Stimulated activated CD4-positive, alpha-beta T cell treated with anti-CD3 and anti-CD28 coated beads, Interleukin-1b, Interleukin-23, amount 100 ng/mL, for 1 hour (primary cell): ENCODE data around the gene GPR37L1.

ENCODE experiments used
- DNase-seq, 2 donors: peaks; one replicate each; pipeline ENCODE4 v3.0.0-alpha.2; 2020; ENCODE audit warnings: low read depth in 2 of 2

Gene GPR37L1, protein sequence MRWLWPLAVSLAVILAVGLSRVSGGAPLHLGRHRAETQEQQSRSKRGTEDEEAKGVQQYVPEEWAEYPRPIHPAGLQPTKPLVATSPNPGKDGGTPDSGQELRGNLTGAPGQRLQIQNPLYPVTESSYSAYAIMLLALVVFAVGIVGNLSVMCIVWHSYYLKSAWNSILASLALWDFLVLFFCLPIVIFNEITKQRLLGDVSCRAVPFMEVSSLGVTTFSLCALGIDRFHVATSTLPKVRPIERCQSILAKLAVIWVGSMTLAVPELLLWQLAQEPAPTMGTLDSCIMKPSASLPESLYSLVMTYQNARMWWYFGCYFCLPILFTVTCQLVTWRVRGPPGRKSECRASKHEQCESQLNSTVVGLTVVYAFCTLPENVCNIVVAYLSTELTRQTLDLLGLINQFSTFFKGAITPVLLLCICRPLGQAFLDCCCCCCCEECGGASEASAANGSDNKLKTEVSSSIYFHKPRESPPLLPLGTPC

DNA sequence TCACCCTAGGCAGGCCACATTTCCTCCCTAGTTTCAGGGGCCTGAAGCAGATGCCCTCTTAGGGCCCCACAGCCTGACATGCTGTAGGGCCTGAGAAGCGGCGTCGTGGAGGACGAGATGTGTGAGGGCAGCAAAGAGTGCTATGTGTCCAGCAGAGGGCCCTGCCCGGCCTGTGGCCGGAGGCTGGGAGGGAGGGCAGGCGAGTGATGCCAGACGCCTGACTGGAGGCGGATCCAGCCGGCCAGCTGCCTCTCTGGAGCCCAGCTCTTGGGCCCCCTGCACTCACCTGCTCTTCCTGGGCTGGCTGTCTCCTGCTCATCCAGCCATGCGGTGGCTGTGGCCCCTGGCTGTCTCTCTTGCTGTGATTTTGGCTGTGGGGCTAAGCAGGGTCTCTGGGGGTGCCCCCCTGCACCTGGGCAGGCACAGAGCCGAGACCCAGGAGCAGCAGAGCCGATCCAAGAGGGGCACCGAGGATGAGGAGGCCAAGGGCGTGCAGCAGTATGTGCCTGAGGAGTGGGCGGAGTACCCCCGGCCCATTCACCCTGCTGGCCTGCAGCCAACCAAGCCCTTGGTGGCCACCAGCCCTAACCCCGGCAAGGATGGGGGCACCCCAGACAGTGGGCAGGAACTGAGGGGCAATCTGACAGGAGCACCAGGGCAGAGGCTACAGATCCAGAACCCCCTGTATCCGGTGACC is at the start of gene GPR37L1:
Gene GPR37L1 (plus strand): TSS at position 279 of the 697 bp plus-strand sequence. CDS start 47 bp downstream, at position 326.
- DNase-seq, result no peak

DNA sequence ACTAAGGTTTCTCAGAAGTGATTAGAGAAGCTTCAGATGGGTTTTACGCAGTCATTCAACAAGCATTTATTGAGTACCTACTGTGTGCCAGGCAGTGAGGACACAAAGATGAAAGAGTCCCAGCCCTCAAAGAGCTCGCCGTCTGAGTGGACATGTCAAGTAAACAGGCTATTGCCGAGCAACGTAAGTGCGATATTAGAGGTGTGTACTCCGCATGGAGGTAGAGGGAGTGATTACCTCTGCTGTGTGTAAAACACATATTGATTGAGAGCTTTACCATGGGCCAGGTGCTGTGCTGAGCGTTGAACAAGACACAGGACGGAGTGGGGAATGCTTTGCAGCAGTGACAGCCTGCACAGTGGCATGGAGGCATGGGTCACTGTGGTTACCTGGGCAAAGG is 49.5 kb upstream of the GPR37L1 start:
- no peak for DNase-seq

DNA sequence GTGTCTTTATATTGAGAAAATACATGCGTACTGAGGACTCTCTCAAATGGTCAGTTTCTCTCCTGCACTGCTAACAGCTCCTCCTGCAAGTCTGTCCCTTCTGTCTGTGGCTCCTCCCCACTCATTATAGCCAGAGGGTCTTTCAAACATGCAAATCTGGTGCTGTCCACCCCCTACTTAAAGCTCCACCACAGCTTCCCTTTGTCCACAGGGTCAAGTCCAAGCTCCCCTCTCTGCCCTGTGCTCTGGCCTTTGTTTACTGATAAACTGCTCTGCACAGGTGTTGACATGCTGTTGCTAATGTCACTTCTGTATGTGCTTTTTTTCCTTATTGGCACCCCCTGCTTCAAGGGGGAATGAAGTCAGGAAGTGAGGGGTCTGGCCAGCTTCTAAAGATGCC is 47.7 kb upstream of the GPR37L1 start:
- DNase-seq, result no peak

DNA sequence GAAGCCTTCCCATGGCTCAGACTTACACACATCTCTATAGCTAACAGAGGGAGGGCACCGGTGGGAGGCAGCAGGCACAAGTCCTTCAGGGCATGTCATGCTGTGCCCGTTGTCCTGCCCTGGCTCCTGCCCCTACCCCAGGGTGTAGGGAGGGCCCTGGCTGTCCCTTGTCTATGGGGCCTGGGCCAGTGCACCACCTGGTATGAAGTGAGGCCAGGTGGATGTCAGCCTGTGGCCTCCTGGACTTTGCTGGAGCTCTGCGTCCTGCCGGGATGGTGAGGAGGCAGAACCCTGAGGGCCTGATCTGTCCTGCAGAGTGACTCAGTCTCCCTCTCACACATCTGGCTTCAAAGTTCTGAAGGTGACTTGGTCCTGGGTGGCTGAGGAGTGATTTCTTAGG is 47.3 kb upstream of the GPR37L1 start:
- DNase-seq, result no peak

DNA sequence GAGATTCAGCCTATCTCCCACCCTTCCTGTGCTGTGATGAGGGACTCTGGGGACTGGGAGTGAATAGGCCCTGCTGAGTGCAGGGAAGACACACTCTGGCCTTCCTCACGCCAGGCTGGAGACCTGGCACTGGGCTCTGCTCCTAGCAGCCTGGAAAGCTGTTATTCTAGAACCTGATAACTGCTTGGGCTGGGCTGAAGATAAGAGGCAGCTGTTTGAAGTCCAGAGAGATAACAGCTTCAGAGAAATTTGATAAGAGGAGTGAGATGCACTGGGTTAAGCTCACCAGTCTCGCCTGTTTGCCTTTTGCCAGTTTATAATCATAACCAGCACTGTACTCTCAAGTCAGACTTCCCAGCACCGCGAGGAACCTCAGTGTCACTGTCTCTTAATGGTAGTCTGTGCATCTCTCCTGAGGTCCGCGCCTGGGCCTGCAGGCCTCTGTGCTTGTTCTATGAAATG is 46.6 kb upstream of the GPR37L1 start:
- no peak for DNase-seq

DNA sequence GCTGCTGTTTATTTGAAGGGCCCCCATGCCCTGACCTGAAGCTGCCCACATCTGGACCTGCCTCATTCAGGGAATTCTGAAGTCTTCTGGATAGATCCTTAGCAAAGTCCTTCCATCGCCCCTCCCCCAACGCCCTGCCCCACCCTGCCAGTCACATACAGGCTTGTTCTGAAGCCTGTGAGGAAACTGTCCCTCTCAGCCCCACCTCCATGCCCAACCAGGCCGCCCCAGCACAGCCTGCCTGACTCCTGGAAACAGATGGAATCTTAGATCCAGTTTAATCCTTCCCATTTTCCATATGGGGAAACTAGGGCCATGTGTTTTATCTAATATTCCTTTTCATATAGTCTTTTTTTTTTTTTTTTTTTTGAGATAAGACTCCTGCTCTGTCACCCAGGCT is 44.5 kb upstream of the GPR37L1 start:
- no peak for DNase-seq

DNA sequence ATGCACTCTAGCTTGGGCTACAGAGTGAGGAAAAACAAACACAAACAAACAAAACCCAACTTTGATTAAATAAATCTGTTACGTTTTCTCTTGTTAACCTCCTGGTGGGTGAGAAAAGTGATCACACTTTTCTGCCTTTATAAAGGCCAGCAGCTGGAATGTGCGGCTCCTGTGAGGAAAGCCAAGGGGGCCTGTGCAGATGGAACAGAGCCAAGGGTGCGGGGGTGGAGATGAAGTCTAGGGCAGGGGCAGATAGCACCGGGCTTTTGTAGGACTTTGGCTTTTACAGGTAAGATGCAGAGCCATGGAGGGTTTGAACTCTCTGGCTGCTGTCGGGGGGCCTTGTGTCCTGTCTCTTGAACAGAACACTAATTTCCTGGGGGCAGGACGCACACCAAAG is 40.7 kb upstream of the GPR37L1 start:
- no peak for DNase-seq

DNA sequence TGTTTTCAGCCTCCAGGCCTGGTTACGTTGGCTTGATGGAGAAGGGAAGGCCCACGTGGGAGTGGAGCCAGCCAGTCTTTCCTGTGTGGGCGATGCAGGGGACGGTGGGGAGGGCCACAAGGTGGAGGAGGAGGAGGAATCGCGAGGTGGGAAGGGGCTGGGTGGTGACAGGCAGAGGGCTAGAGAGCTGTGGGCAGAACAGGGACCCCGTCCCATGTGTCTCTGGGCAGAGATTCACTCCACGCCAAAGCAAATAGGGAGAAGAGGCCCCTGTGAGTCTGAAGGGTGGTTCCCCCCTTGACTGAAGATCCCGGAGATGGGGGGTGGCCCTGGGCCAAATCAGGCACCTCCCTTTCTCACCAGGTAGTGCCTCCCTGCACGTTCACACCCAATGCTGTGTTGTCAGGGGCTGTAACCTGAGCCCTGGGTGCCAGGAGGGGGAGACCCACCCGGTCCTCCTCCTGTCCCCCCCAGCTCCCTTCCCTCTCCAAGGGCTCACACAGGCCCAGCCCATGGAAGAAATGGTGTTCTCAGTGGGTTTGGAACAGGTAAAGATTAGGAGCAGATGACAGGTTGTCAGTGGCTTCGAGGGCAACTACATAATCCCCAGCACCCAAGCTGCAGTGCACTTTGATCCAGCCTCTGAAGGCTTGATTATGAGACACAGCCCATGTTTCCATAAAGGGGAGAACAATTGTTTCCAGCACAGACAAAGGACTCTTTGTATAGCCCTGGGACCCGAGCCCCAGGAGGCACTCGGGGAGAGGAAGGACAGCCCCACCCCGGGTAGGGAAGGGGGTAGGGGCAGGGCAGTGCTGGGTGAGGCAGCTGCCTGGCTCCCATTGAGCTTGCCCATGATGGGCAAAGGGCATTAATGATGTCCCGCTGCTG is 37.7 kb upstream of the GPR37L1 start:
- DNase-seq, result no peak

DNA sequence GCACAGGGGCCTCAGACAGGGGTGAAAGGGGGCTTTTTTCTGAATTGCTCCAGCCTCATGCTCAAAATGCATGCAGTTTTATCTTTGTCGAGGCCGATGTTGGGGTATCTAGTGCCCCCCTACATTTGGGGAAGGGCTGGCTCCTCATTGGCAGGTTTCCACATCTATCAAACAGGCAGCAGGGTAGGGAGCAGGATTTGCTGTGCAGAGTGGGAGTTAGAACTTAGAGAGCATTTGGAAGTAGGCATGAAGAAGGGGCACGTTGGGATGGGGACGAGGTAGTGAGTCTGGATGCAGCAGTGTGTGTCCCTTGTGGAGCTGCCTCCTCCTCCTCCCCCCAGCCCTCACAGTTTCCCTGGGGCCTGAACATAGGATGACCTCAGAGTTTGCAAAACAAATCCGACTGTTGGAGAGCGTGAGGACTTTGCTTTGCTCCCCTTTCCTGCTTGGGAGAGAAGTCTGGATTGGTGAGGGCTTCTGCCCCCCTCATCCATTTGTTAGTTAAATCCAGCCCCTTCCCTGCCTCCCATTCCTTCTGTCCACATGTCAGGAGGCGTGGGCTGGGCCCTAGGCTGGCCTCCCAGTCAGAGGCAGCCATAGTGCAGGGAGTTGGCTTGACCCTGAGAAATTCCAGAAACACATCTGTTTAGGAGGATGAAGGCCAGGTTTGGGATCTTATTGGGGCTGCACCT is 36.9 kb upstream of the GPR37L1 start:
- DNase-seq, result no peak

DNA sequence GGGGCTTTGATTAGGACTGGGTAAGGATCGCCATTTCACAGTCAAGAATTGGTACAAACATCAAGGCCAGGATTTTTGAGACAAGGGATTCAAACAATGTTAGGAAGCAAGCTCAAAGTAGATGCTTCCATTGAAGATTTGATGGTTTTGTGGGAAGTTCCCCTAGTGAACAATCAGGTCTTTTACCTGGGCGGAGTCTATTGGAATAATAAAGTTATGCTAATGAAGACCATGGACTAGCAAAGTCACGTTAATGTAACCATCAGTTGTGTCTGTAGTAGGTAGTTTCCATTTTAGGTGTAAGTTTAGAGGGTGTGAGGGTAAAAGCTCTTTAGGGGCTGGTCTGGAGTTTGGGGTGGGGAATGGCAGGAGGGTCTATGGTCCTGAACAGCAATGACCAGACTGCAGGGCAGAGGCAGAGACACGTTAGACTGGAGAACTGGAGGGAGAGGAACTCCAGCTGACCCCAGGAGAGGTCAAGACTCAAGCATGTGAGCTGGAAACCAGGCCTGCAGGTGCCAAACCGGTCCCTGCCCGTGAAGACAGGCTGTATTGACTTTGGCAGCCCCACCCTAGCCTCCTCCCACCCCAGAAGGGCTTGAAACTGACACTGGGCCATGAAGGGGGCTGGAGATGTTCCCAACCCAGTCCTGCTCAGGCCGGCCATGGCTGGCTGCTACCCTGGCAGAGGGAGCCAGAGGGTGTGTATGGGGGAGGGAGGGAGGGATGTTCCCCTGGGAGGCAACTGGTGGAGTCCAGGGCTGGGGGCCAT is 36.0 kb upstream of the GPR37L1 start:
- DNase-seq, result no peak

DNA sequence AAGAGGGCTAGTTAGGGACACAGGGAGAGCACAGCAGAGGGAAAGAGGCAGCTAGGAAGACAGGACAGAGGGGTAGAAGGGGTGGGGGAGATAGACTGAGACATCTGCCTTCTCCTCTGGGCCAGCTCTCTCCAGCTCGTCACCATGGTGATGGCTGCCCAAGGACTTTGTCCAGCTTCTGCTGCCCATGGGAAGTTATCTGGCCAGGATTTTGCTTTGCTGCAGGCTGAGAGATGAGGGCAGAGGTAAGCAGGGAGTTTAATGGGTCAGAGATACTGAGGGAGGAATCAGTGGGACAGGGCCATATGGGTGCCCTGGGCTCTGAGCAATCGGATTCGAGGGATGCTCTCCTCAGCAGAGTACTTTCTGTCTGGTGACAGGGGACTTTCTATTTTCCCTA is 34.5 kb upstream of the GPR37L1 start:
- no peak for DNase-seq

DNA sequence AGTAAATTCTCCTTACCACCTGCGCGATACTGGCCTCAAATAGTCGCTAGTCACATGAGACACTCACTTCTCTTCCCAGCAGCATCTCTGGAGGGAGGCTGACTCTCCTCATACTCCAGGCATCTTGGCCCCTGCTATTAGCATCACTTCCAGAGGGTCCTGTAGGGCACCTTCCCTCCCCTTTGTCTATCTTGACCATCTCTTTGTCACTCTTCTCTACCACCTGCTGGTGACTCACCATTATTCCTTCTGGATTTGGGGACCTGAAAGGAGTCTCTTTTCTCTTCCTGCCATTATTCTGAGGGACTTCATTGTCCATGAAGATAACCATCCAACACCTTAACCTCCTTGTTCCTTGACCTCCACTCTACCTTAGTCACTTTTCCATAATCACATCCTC is 31.7 kb upstream of the GPR37L1 start:
- DNase-seq, result no peak

DNA sequence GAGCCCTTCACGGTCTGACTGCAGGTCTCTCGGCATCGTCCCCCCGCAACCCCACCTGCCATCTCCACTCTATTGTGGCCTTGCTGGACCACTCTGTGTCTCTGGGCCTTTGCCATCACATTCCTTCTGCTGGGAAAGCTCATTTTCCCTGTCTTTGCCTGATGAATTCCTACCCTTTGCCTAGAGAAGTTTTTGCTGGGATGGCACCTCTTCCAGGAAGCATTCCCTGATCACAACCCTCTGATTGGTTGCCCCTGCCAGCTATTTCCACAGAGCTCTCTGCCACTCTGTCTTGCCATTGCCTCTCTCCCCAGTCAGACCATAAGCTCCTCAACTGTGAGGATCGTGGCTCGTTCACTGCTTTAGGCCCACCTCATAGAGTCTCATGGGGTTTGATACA is 28.9 kb upstream of the GPR37L1 start:
- DNase-seq, result no peak

DNA sequence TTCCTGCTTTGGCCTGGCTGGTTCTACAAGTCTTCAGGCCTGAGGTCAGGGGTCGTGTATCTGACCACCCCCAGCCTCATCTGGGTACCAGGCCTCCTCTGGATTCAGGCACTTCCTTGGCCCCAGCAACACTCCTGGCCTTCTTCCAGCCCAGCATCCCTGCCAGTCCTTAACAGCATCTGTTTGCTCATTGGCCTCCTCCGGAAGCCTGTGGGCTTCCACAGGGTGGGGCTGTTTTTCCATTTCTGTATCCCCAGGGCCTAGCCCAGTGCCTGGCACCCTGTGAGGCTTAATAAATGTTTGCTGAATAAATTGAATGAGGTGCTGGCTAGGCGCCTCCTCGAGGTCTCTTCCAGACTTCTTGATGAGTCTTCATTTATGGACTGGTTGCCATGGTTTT is 21.5 kb upstream of the GPR37L1 start:
- no peak for DNase-seq

DNA sequence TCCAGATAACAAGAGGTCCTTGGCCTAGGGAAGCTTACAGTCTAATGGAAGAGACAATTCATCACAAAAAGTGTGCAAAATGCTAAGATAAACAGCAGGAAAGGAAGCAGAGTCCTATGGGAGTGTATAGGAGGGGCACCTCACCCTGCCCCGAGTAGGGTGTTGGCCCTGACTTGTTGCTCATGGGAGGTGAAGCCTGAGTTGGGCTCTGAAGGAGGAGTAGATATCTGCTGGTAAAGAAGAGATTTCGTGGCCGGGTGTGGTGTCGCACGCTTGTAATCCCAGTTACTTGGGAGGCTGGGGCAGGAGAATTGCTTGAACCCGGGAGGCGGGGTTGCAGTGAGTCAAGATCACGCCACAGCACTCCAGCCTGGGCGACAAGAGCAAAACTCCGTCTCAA is 18.6 kb upstream of the GPR37L1 start:
- DNase-seq, result no peak

DNA sequence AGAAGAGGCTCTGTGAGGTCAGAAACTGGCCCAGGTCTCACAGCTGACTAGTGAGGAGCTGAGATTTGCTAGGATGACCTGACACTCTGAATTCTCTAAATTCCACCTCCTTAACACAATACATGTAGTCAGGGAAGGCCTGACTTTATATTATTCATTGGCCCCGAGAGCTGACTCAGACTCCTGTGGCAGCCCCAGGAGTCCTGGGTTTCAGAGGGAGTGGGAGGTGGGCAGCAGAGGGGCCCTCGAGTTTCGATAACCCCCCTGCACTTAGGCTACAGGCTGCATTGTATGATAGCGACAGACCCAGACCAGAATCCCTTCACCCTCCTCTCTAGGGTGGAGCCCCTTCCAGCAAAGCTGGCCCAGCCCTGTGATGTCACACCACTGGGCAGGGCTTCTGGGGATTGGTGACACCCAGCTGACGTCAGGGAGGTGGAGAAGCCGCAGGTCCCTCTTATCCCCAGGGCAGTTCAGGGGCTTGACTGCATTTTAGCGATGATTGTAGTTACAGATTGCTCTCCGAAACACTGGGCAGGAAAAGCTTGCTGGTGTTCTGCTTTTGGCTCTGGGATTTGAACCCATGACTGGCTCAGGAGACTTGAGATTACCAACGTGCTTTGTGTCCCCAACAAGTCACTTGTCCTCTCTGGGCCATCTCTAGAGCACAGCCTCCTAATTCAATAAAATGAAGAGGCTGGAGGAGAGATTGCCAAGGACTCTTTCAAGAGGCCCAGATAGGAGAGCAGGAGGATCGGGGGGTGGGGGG is 17.0 kb upstream of the GPR37L1 start:
- DNase-seq, result no peak

DNA sequence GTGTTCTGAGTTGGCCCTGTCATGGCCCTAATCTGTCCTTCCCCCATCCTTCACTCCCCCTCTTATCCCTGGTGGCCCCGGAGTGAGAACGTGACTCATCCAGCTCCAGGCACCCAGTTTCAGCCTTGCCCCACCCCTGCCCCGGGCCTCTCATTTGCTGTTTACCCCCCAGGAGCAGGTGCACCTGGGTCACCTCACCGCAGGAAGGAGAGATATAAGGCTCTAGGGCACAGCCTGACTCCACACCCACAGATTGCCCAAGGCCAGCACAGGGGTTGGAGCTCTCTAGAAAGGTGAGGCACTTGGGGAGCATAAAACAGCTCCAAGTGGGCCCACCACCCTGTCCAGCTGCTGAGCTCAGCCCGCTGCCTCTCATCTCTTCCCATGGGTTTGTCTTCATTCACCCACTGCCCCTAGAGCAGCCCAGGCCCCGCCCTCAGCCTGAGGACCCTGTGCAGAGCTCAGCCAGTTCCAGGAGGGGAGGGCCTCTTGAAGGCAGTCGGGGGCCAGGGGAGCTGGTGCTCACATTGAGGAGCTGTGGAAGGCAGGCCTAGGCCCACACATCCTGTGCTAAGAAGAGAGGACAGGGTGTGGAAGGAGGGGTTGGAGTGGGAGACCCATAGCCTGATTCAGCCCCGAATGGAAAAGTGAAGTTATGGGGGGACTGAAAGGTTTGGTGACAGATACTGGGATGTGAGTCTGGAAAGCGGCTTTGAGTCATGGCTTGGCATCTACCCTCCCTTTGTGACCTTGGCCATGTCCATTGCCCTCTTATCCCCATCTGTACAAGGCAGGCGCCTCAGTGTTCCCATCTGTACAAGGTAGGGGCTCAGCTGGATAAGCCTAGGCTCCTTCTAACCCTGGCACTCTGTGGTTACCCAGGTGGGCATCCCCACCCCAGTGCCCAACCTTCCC is 16.1 kb upstream of the GPR37L1 start:
- no peak for DNase-seq

DNA sequence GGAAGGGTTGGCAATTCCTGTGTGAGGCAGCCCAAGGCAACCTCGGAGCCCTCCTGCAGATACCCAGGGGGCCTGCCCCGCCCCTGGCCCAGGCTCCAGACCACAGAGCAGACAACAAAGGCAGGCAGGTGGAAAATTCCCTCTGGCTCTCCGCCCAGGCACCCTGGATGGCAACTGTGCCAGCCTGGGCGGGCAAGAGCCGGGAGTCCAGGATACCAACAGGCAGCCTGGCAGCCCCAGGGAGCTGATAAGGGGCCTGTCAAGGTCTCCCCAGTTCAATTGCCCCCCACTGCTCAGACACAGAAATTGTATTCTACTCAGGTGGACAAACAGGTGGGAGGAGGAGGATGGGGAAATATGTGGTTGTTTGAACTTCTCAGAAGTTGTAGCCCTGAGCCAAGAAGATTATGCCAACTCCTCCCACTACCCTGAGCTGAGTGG is 15.4 kb upstream of the GPR37L1 start:
- DNase-seq, result no peak
